Vagina (tissue), 2 donors: Measurements from ENCODE around the gene SLC26A4.

Experiments used
- CTCF ChIP-seq, 3 experiments: fragments of 450-650 bp in 2 of 3; fragments of 200-600 bp in 1 of 3; sonication (generic) in 1 of 3; IDR thresholded peaks; one replicate each; pipeline ENCODE4 v1.5.1; 2017 to 2019; ENCODE audit warnings: antibody characterized with exemption in 3 of 3, mild to moderate bottlenecking in 2 of 3, moderate library complexity in 2 of 3
- POLR2A ChIP-seq, 2 donors: fragments of 450-650 bp; IDR thresholded peaks; one replicate each; pipeline ENCODE4 v1.6.1; 2017; ENCODE audit warnings: antibody characterized with exemption in 2 of 2, mild to moderate bottlenecking in 2 of 2, moderate library complexity in 2 of 2
- POLR2AphosphoS5 ChIP-seq, 2 donors: sonication (generic); formaldehyde crosslinking; IDR thresholded peaks; one replicate each; pipeline ENCODE4 v1.9.0; 2017; ENCODE audit warnings: antibody characterized with exemption in 2 of 2, mild to moderate bottlenecking in 2 of 2, low read depth in 1 of 2; ENCODE audit not compliant: insufficient read depth in 1 of 2

- no peak for TF ChIP-seq CTCF (IDR thresholded peaks at IDR 0.05)
- no peak for TF ChIP-seq POLR2AphosphoS5 (IDR thresholded peaks at IDR 0.05; ENCODE audit: insufficient read depth in 1 of 2, low read depth in 1 of 2)
- TF ChIP-seq POLR2A (IDR thresholded peaks at IDR 0.05) = no peak
Measured at GRCh38 chr7:107658467-107658866, 2.2 kb upstream of the SLC26A4 start.
